DMS153 treated with DMSO at 0.1 percent for 48 hours (cell line): ENCODE results near the gene LCN9.
"Not testable (repeated sequence)": the region's sequence is repeated elsewhere in the genome, so short reads cannot be mapped to it uniquely, and the experiment has no call there.

Experiments used
- DNase-seq: peaks from one replicate; lab custom pipeline; 2025; ENCODE audit not compliant: unreplicated experiment; lab: John Stamatoyannopoulos, UW

Gene LCN9, protein sequence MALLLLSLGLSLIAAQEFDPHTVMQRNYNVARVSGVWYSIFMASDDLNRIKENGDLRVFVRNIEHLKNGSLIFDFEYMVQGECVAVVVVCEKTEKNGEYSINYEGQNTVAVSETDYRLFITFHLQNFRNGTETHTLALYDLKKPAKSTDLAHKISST

DNA sequence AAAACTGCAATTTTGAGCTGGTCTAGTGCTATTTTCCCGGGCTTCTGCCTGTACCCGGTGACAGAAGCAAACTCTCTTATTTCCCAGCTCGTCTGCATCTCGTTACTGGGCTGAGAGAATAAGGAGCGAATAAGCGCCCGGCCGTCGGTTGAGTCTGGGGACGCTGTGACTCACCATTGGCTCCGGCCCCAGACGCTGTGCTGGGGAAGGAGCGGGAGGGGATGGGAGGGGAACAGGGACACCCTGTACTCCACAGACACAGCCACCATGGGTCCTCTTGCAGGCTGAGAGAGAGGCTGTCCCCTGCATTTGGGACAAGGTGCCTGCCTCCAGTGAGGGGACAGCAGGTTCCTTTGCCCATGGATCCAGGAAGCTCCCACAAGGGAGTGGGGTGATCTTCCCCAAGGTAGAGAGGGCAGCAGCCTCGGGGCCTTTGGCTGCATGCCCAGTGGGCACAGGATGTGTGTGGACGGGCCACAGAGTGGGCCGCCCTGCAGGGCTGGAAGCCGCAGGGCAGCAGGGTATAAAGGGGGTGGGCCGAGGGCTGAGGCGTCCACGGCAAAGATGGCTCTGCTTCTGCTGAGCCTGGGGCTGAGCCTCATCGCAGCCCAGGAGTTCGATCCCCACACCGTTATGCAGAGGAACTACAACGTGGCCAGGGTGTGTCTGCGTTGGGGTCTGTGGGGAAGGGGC lies at the start of gene LCN9:
Gene LCN9 (plus strand): TSS at position 552 of the 693 bp plus-strand sequence. CDS start 13 bp downstream, at position 565.
- DNase-seq: no peak

DNA sequence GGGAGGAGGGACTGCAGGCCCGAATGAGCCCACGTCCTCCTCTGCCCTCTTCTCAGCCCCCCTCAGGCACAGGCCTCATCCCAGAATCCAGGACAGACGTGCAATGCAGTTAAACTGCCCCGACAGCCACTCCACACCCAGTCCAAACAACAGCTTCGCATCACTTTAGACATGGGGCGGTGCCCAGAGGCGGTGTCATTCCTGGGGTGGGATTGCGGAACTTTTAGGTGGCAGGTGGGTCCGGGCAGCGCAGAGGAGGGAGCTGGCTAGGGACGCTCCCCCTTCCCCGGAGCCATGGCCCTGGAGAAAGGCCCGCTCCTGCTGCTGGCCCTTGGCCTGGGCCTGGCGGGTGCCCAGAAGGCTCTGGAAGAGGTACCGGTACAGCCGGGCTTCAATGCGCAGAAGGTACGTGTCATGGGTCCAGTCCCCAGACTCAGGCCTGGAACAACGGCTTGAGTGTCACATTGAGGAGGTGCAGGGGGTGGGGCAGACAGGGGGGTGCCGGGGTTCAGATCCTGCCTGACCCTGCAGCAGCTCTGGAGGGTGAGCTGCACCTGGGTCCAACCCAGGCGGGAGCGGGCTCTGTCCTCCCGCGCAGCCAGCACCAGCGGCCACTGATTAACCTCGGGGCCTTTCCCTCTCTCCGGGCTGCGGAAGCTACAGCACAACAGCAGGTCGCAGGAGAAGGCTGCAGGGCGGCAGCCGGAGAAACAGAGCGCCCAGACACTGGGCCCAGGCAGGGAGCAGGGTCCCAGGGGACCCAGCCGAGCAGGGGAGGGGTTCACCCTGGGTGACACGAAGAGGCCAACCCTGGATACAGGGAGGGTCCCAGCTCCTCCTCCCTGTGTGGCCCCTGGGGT lies 48.9 kb upstream of the LCN9 start:
- DNase-seq: no peak

DNA sequence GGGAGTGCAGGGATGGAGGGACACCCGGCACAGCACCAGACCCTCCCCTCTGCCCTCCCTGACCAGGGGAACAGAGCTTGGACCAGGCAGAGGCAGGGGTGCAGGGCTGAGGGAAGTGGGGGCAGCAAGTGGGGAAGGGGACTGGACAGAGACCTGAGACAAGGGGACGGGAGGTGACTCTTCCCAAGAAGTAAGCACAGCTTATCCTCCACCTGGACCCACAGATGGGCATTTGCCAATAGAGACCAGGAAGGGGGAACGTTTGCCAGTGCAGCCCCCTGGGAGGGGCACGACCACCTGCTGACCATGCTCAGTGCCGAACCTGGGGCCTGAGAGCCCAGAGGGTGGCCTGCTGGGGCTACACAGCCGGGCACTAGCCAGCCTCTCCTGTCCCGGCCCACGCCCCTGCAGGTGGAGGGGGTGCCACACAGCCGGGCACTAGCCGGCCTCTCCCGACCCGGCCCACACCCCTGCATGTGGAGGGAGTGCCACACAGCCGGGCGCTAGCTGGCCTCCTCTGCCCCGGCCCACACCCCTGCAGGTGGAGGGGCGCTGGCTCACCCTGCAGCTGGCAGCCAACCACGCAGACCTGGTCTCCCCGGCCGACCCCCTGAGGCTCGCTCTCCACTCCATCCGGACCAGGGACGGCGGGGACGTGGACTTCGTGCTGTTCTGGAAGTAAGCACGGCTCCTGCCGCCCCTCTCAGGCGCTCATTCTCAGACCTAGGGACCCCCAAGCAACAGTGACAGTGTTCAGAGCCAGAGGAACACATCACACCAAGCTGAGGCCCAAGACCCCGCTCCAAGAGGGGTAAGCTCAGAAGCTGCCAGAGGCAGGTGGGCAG lies 48.1 kb upstream of the LCN9 start:
- DNase-seq: no peak

DNA sequence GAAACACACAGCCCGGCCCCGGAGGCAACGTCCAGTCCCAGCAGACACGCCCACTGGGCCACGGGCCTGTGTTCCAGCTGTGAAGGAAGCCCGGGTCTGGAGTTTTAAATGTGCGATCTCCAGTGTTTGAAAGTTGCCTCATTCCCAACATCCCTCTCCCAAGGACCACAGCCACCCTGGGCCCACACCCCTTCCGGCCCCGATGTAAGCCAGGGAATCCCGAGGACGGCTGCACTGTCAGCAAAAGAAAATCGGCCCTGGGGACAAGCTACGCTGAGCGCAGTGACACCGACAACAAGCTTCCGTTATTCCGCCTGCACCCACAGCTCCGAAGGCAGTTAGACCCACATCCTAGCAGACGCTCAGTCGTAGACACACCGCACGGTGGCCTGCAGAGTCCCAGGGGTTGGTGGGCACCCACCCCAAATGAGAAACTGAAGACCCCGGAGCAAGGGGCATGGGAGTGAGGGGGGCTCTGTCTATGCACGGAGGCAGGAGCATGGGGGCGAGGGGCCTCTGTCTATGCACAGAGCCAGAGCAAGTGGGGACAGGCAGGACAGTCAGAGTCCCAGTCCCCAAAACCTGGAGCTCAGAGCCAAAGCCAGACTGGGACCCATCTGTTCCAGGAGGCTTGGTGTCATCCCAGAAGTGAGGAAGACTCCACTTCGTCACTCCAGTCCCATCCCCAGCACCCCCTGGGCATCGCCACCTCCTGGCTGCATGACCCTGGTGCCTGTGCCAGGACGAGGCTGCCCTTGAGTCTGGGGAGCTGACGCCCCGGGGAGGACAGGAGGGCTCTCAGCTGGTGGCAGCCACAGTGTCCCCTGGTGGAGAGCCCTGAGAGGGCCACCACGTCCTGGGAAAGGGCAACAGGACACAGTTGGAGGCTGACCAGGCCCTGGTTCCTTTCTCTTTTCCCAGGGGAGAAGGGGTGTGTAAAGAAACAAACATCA lies 47.2 kb upstream of the LCN9 start:
- no peak for DNase-seq

DNA sequence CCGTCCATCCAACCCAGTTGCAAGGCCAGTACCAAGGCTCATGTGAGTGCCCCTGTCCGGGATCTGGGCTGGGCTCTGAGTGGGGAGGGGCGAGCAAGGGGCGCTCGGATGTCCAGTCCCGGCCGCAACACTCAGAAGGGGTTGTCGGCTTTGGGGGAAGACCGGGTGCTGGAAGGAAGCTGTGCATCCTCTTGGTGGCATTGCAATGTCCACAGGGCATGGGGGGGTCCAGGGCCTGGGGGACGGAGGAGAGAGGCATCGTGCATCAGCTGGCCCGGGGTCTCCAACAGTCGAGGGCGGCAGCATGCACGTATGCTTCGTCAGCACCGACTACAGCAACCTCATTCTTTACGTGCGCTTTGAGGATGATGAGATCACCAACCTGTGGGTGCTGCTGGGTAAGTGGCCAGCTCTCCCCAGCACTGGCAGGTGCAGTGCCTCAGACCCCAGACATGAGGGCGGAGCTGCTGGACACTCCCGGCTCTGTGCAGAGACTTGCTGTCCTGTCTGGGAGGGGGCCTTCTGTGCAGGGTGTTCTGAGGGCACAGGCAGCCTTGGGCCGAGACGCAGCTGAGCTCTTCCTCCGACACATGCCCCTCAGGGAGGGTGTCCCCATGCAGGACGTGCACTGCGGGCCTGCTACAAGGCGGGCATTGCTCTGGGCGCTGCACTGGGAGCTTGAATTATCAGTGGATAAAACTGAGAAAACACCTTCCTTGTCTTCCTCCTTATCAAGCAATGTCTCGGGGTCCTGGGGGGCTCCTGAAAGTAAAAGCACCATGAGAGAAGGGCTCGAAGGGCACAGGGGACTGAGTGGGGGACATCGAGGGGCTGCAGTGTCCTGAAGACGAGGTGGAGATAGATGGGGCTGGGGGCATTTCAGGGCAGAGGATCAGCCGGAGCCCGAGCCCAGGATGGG lies 46.2 kb upstream of the LCN9 start:
- DNase-seq: no peak

DNA sequence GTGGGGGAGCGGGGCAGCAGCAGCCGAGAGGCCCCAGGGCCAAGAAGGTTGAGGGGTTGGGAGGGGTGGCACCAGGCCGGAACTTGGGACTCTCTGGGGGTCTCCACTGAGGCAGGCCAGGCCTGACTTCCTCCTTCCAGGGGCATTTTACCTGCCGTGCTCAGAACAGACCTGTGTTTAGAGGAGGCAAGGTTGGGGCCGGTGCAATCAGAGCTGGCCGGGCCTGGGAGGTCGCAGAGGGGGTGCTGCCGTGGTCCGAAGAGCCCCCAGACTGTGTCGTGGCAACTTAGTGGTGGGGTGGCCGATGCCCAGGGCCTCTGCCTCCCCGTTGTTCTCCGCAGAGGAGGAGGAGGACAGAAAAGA lies 45.6 kb upstream of the LCN9 start:
- DNase-seq: no peak

DNA sequence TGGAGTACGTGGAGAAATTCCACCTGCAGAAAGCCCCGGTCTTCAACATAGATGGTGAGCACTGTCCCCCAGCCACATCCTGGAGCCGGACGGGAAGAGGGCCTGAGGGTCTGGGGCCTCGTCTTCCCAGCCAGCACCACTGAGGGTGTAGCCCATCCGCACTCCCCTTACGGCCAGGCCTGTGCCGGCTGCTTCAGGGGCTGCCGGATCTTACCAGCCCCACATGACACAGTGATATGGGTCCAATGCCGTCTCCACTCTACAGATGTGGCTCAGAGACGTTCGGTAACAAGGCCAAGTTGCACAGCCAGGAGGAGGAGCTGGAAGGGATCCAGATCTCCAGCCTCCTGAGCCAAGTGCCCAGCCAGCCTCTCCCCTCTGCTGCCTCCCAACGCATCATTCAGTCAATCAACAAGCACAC lies 45.1 kb upstream of the LCN9 start:
- no peak for DNase-seq

DNA sequence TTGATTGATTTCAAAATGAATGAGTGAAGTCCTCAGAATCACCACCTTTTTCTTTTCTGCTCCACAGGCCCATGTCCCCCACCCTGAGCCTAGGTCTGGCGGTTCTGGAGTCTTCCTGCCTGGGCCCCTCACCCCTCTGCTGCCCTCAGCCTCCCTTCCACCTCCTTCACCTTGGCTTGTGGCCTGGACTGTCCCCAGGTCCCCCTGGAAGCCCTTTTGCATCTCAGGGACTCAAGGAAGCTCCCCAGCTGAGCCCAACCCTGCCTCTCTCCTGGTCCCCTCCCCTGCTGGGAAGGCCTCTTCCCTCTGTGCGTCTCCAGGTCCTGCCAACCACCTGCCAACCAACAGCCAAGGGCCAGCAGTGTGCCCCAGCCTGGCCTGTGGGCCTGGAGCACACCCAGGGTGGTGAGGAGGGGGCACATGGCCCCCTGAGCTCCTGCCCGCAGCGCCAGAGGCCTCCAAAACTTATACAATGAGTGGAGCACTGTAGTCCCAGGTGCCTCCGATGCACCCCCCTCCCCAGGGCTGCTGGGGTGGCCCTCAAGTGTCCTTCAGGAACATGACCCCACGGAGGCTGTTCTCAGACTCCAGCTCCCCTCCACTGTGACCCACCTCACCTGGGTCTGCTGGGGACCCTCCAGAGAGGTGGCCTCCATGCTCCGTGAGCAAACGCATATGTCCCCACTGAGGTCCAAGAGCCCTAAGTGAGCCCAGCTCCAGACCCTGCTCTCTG lies 44.1 kb upstream of the LCN9 start:
- no peak for DNase-seq

DNA sequence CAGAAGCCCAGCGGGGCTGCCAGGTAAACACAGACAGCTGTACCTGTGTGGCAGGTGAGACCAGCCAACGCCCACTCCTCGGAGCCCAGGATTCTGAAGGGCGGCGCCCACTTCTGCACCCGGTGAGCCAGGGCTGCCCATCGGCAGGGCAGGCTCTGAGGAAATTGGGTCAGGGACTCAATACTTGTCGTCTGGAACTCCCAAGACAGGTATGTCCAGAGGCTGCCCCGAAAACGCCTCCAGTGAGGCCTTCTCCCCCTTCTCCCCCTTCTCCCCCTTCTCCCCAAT lies 43.6 kb upstream of the LCN9 start:
- DNase-seq: no peak

DNA sequence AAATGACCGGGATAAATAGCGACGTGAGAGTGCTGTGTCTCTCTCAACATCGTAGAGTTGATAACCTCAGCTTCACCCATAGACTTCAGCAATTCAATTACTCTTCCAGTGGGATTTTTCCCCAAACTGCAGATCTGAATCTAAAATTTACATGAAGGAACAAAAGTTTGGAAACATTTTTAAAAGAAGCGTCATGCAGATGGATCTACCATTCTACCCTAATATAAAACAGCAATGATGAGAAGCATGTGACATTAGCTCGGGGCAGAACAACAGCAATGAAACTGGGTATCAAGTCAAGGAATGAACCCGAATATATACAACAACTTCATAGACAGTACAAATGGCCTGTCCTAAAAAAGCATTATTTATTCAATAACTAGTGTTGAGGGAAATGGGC lies 42.6 kb upstream of the LCN9 start:
- DNase-seq: no peak

DNA sequence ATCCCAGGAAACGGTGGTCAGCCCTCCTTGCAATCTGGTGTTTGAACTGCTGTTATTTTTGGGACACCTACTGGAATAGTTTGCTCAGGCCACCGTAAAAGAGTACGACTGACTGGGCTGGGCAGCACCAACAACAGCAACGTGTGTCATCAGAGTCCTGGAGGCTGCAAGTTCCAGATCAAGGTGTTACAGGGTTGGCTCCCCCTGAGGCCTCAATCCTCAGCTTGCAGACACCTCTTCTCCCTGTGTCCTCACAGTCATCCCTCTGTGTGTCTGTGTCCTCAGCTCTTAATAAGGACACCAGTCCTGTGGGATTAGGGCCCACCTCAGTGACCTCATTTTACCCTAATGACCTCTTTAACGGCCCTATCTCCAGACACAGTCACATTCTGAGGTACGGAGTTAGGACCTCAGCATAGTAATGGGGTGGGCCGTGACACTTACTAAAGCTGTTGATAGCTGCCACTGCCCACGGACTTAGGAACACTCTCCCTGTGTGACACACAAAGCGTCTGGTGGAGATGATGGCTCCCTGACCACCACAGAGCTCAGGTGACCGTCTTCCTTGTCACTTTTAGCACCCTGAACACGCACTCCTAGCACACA lies 40.6 kb upstream of the LCN9 start:
- DNase-seq: no peak

DNA sequence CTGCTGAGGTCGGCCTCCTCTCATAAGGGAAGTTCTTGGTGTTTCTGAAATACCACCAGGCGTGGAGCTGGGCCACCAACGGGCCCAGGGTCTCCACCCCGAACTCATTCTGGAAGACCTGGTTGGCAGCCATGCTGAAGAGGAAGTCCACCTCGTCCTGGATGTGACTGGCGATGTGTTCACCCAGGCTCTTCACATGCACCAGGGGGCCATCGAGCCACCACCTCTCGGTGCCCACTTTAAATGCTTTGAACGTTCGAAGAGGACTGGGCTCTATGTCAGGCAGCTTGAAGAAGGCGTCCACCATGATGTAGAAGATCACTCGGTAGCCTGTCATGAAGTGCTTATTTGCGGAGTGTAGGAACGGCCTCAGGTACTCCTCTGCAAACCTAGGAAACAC lies 38.8 kb upstream of the LCN9 start:
- DNase-seq: no peak

DNA sequence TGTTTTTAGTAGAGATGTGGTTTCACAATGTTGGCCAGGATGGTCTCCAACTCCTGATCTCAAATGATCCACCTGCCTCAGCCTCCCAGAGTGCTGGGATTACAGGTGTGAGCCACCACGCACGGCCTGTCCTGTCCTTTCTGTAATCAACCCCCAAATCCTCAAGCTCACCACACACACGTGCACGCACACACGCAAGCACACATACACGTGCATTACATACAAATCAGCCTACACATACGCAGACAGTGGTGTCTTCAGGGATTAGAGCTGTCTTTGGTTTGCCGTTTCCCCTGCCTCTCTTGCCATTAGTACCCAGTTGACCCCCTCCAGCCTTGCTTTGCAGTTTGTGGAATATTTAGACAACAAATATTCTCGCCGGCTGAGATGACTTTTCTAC lies 30.3 kb upstream of the LCN9 start:
- no peak for DNase-seq

DNA sequence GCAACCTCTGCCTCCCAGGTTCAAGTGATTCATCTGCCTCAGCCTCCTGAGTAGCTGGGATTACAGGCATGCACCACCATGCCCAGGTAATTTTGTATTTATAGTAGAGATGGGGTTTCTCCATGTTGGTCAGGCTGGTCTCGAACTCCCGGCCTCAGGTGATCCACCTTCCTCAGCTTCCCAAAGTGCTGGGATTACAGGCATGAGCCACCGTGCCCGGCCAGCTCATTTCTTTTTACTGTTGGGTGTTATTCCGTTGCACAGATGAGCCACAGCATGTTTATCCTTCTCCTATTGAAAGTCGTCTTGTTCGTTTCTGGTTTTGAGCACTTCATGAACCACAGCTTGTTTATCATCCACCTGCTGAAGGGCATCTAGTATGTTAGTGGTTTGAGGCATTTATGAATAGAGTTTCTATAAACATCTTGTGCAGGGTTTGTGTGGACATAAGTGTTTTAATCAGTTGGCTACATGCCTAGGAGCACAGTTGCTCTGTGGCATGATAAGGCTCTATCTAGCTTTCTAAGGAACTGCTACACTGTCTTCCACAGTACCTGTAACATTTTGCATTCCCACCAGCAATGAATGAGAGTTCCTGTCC lies 26.1 kb upstream of the LCN9 start:
- DNase-seq: not testable (repeated sequence)

DNA sequence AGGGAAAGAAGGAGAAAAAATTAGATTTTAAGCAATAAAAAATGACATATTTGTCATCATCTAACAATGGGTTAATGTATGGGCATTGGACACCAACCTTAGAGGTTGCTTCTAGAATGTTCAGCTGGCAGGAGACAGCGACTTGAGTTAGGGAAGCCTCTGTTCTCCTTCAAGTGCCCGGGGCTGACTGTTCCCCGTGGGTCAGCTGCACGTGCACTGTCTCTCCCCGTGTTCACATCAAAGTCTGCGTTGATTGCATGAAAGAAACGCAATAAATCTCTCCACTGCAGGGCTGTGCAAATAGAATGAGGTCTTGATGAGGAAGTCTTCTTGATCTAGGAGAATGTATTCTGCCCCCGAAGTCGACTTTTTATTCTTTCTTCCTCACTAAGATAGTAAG lies 23.9 kb upstream of the LCN9 start, which contains the start of gene GLT6D1:
Gene GLT6D1 (minus strand): TSS at position 345 of the 400 bp plus-strand sequence. CDS start 353 bp downstream, outside the sequence.
- DNase-seq: no peak

DNA sequence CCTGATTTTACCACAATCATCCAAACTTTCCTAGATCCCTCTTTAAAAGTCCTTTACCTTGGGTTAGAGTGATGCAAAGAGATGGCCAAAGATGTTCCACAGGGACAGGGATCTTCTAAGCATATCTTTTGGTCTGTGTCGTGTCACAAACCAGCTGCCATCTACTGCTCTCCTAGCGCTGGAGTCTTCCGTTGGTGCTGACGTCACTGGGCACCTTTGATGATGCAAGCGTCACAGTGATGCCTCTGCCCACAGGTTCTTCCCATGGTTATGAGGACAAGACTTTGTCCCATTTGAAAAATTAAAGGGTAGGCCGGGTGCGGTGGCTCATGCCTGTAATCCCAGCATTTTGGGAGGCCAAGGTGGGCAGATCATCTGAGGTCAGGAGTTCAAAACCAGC lies 22.1 kb upstream of the LCN9 start:
- no peak for DNase-seq

DNA sequence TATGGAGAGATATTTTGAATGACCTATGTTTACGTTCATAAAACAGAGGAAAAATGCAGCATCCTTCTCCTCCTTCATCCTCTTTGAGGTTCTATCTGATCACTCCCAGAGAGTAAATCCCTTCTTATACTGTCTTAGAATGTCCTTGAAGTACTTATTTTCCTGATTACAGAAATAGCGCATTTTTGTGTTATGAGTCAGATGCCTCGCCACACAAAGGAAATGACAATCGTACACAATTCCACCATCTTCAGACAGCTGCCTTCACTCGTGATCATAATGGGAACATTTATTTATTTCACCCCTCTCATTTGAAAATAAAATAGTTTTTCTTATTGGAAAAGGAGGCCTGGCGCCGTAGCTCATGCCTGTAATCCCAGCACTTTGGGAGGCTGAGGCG lies 21.4 kb upstream of the LCN9 start:
- no peak for DNase-seq
